DMS 273 (cell line): ENCODE data around the gene DNM3.

ENCODE experiments used
- DNase-seq: peaks from one replicate; lab custom pipeline; 2025; ENCODE audit not compliant: unreplicated experiment; lab: John Stamatoyannopoulos, UW

Gene DNM3

GRCh38 chr1:172136925-172137324 lies 295.6 kb downstream of the DNM3 start:
- DNase-seq, result no peak

- DNase-seq, result no peak
Observed at GRCh38 chr1:172137703-172138454, 296.6 kb downstream of the DNM3 start.

GRCh38 chr1:172138634-172139033 lies 297.3 kb downstream of the DNM3 start:
- DNase-seq, result no peak

- DNase-seq, result no peak
Observed at GRCh38 chr1:172139196-172139595, 297.9 kb downstream of the DNM3 start.

GRCh38 chr1:172140072-172140471 lies 298.8 kb downstream of the DNM3 start:
- no peak for DNase-seq

GRCh38 chr1:172140591-172140990 lies 299.3 kb downstream of the DNM3 start:
- DNase-seq, result no peak

- no peak for DNase-seq
Observed at GRCh38 chr1:172141341-172141881, 300.1 kb downstream of the DNM3 start.

GRCh38 chr1:172142324-172142723 lies 301.0 kb downstream of the DNM3 start:
- no peak for DNase-seq

- no peak for DNase-seq
Observed at GRCh38 chr1:172143384-172144055, 302.2 kb downstream of the DNM3 start.

GRCh38 chr1:172144445-172145061 lies 303.3 kb downstream of the DNM3 start:
- DNase-seq, result peak; percentile 11

- no peak for DNase-seq
Observed at GRCh38 chr1:172145231-172145651, 303.9 kb downstream of the DNM3 start.

GRCh38 chr1:172145656-172146055 lies 304.4 kb downstream of the DNM3 start:
- DNase-seq, result no peak

GRCh38 chr1:172146141-172146850 lies 305.0 kb downstream of the DNM3 start:
- DNase-seq, result no peak

- no peak for DNase-seq
Observed at GRCh38 chr1:172147541-172147940, 306.2 kb downstream of the DNM3 start.

GRCh38 chr1:172148213-172148612 lies 306.9 kb downstream of the DNM3 start:
- DNase-seq, result no peak

GRCh38 chr1:172148707-172149106 lies 307.4 kb downstream of the DNM3 start:
- no peak for DNase-seq

GRCh38 chr1:172149346-172149745 lies 308.0 kb downstream of the DNM3 start:
- DNase-seq, result no peak

GRCh38 chr1:172154551-172154950 lies 313.3 kb downstream of the DNM3 start:
- no peak for DNase-seq

GRCh38 chr1:172155766-172156165 lies 314.5 kb downstream of the DNM3 start:
- no peak for DNase-seq

GRCh38 chr1:172162236-172162635 lies 320.9 kb downstream of the DNM3 start:
- DNase-seq, result no peak

- DNase-seq, result no peak
Observed at GRCh38 chr1:172163498-172164215, 322.4 kb downstream of the DNM3 start.
